H1 (cell line): ENCODE measurements around the gene CBFA2T2.

Experiments used
- YY1 ChIP-seq: IDR thresholded peaks from 2 replicates; pipeline ENCODE4 v1.6.1; 2011; ENCODE audit warnings: low read depth, mild to moderate bottlenecking, low read length
- TF ChIP-seq, protein P1 (sequence below), 3 experiments: IDR thresholded peaks; 1 replicate in 2 of 3; 2 replicates in 1 of 3; pipeline versions ENCODE4 v1.5.1 to v1.6.1; 2011; ENCODE audit warnings: low read length in 3 of 3, mild to moderate bottlenecking in 3 of 3, inconsistent platforms in 2 of 3, low read depth in 1 of 3, moderate library complexity in 1 of 3; ENCODE audit not compliant: insufficient read depth in 1 of 3; ENCODE audit errors: control extremely low read depth in 1 of 3

DNA sequence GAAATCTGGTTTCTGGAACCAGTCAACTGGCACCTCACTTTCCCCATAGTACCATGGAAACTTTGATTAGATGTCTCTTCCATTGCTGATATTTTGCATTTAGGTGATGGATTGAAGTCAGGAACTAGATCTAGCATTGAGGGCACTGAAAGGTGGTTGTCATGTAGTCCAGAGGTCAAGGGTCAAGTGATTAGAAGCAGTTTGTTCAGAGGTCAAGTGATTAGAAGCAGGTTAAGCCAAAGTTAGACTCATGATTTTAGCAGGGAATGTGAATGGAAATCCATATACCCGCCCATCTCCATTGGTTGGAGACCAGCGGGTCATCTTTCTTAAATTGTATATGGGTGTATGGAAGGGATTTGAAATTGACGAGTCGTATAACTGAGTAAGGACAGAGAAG, 51.2 kb downstream of the CBFA2T2 start:
- TF ChIP-seq, protein P1, sequence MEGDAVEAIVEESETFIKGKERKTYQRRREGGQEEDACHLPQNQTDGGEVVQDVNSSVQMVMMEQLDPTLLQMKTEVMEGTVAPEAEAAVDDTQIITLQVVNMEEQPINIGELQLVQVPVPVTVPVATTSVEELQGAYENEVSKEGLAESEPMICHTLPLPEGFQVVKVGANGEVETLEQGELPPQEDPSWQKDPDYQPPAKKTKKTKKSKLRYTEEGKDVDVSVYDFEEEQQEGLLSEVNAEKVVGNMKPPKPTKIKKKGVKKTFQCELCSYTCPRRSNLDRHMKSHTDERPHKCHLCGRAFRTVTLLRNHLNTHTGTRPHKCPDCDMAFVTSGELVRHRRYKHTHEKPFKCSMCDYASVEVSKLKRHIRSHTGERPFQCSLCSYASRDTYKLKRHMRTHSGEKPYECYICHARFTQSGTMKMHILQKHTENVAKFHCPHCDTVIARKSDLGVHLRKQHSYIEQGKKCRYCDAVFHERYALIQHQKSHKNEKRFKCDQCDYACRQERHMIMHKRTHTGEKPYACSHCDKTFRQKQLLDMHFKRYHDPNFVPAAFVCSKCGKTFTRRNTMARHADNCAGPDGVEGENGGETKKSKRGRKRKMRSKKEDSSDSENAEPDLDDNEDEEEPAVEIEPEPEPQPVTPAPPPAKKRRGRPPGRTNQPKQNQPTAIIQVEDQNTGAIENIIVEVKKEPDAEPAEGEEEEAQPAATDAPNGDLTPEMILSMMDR (IDR thresholded peaks at IDR 0.05; ENCODE audit: control extremely low read depth in 1 of 3, insufficient read depth in 1 of 3, low read depth in 1 of 3, low read length in 3 of 3) = no peak
- no peak for TF ChIP-seq YY1
